Calu3 (cell line): Measurements from ENCODE around the gene C1D. TPM values are rescaled to one million over a fixed set of nuclear protein-coding genes. Genes with fewer than 3 reads are reported as not detected.

Experiments
- BruUV-seq: library from RNA; stranded (reverse); fragments of 400-500 nt; replicated peaks from 2 replicates; lab custom pipeline; 2021; lab: Mats Ljungman, UMichigan
- CTCF ChIA-PET: fragments of 300-600 bp; sonication (Branson Sonifier 250); formaldehyde crosslinking; loops from one replicate; lab custom pipeline; 2022; ENCODE audit warnings: antibody characterized with exemption; lab: Charles Lee
- DNase-seq: peaks from one replicate; pipeline ENCODE4 v3.0.0; 2022
- H3K27ac Mint-ChIP-seq: one replicate; pipeline ENCODE4 v1.8.0; 2022; ENCODE audit warnings: mixed read lengths; ENCODE audit not compliant: unreplicated experiment
- H3K27me3 Mint-ChIP-seq: one replicate; pipeline ENCODE4 v1.8.0; 2022; ENCODE audit warnings: mixed read lengths; ENCODE audit not compliant: unreplicated experiment
- H3K36me3 Mint-ChIP-seq: one replicate; pipeline ENCODE4 v1.8.0; 2022; ENCODE audit warnings: mild to moderate bottlenecking, moderate library complexity, mixed read lengths; ENCODE audit not compliant: insufficient read depth, unreplicated experiment
- H3K4me1 Mint-ChIP-seq: one replicate; pipeline ENCODE4 v1.8.0; 2022; ENCODE audit warnings: mild to moderate bottlenecking, low read depth, mixed read lengths; ENCODE audit not compliant: unreplicated experiment
- H3K4me3 Mint-ChIP-seq: one replicate; pipeline ENCODE4 v1.8.0; 2022; ENCODE audit warnings: mild to moderate bottlenecking, low read depth, moderate library complexity, mixed read lengths; ENCODE audit not compliant: unreplicated experiment
- H3K9me3 Mint-ChIP-seq: one replicate; pipeline ENCODE4 v1.8.0; 2022; ENCODE audit warnings: low read depth, mixed read lengths; ENCODE audit not compliant: unreplicated experiment
- intact Hi-C: fragments of 100-400 bp; cut with micrococcal nuclease; formaldehyde crosslinking; loops from one replicate; pipeline ENCODE4 v1.10.0; 2022; ENCODE audit not compliant: unreplicated experiment
- total RNA-seq: library from RNA; stranded (reverse); gene quantifications from 2 replicates; pipeline ENCODE4 v1.2.3, GENCODE V29; 2022
- TF ChIP-seq, protein P1 (sequence below): fragments of 200-600 bp; IDR thresholded peaks from one replicate; pipeline ENCODE4 v1.8.0; 2022; ENCODE audit warnings: antibody characterized with exemption; ENCODE audit not compliant: unreplicated experiment

Gene C1D
- total RNA-seq, 1 experiment from 2014 or later, result 21.0 TPM

GRCh38 chr2:68091439-68092034 is 28.7 kb upstream of the C1D start:
- no peak for DNase-seq
- no peaks in the 10 kb centered on the region for H3K4me1 Mint-ChIP-seq
- intact Hi-C loops, result no loop called here
- no TSS peak for BruUV-seq
- CTCF ChIA-PET, result no interaction called here
- H3K36me3 Mint-ChIP-seq, result no peaks in the 10 kb centered on the region
- TF ChIP-seq, protein P1, sequence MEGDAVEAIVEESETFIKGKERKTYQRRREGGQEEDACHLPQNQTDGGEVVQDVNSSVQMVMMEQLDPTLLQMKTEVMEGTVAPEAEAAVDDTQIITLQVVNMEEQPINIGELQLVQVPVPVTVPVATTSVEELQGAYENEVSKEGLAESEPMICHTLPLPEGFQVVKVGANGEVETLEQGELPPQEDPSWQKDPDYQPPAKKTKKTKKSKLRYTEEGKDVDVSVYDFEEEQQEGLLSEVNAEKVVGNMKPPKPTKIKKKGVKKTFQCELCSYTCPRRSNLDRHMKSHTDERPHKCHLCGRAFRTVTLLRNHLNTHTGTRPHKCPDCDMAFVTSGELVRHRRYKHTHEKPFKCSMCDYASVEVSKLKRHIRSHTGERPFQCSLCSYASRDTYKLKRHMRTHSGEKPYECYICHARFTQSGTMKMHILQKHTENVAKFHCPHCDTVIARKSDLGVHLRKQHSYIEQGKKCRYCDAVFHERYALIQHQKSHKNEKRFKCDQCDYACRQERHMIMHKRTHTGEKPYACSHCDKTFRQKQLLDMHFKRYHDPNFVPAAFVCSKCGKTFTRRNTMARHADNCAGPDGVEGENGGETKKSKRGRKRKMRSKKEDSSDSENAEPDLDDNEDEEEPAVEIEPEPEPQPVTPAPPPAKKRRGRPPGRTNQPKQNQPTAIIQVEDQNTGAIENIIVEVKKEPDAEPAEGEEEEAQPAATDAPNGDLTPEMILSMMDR, result no peak
- peaks cover 33% of the 10 kb centered on the region for H3K27me3 Mint-ChIP-seq
- no peak overlapping the region for H3K27ac Mint-ChIP-seq
- H3K9me3 Mint-ChIP-seq, result no peaks in the 10 kb centered on the region
- H3K4me3 Mint-ChIP-seq, result no peak overlapping the region

DNA sequence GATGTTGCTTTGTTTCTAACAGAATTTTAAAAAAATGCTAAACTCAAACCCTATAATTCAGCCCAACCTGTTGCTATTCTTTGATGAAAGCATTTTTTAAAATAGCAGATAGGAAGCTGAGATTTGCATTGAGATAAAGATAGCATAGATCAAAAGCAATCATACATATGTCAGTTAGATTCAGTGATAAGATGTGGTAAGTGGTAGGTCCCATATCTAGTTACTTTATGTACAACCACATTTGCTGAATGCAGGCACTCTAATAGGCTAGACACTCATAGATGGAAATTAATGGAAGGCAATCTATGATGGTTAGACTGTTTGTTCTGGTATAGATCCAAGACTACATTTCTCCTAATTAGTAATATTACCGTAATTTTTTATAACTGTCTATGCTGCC is 27.2 kb upstream of the C1D start:
- Mint-ChIP-seq H3K4me1 (no peaks in the 10 kb centered on the region), H3K4me3 (no peak overlapping the region), H3K27me3 (peaks cover 19% of the 10 kb centered on the region), H3K36me3 (no peaks in the 10 kb centered on the region), H3K27ac (no peak overlapping the region), H3K9me3 (no peaks in the 10 kb centered on the region)
- CTCF ChIA-PET, result no interaction called here
- no peak for DNase-seq
- no TSS peak for BruUV-seq
- TF ChIP-seq, protein P1, result no peak
- intact Hi-C loops, result no loop called here

DNA sequence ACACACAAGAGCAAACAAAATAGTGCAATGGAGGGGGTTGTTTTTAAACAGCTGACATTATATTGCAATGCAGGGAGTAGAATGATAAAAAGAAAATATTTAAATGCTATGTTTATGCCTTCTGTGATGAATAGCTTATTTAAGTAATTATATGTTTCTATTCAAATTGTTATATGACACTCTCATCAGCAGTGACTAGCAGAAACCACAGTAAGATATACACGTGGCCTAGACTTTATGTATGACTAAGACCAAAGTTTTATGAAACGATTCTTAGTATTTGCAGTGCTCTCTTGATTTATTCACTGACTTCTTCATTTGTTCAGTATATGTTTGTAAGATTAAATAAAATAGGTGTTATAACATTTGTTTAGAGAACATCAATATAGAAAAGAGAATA is 26.1 kb upstream of the C1D start:
- CTCF ChIA-PET, result no interaction called here
- Mint-ChIP-seq H3K9me3 (no peaks in the 10 kb centered on the region), H3K27ac (no peak overlapping the region), H3K27me3 (peaks cover 11% of the 10 kb centered on the region), H3K4me3 (no peak overlapping the region), H3K36me3 (no peaks in the 10 kb centered on the region), H3K4me1 (no peaks in the 10 kb centered on the region)
- BruUV-seq, result no TSS peak
- intact Hi-C loops, result no loop called here
- TF ChIP-seq, protein P1, result no peak
- DNase-seq, result no peak

GRCh38 chr2:68086166-68086565 is 23.4 kb upstream of the C1D start:
- peaks cover 11% of the 10 kb centered on the region for H3K27me3 Mint-ChIP-seq
- no peaks in the 10 kb centered on the region for H3K9me3 Mint-ChIP-seq
- H3K36me3 Mint-ChIP-seq, result no peaks in the 10 kb centered on the region
- no peak overlapping the region for H3K27ac Mint-ChIP-seq
- TF ChIP-seq, protein P1, result no peak
- CTCF ChIA-PET, result no interaction called here
- intact Hi-C loops, result no loop called here
- H3K4me3 Mint-ChIP-seq, result no peak overlapping the region
- no TSS peak for BruUV-seq
- no peaks in the 10 kb centered on the region for H3K4me1 Mint-ChIP-seq
- no peak for DNase-seq
